HG02852 (cell line): Measurements from ENCODE around the gene SMIM13.
"Not testable (repeated sequence)": the region's sequence is repeated elsewhere in the genome, so short reads cannot be mapped to it uniquely, and the experiment has no call there.

Source experiments
- ATAC-seq: cut with Tn5 transposase; IDR thresholded peaks from one replicate; pipeline ENCODE4 v1.9.1; 2021; ENCODE audit warnings: mild to moderate bottlenecking, moderate library complexity; ENCODE audit not compliant: unreplicated experiment

SMIM13 gene

GRCh38 chr6:11083491-11083890 is 10.1 kb upstream of the SMIM13 start:
- no peak for ATAC-seq

DNA sequence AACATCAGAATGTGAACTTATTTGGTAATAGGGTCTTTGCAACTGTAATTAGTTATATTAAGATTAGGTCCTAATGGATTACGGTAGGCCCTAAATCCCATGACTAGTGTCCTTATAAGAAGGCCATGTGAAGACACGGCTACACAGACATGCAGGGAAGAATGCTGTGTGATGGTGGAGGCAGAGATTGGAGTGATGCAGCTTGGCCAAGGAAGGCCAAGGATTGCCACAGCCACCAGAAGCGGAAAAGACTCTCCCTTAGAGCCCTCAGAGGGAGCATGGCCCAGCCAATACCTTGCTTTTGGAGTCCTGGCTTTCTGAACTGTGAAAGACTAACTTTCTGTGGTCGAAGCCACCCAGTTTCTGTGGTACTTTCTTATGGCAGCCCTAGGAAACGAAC is 9.7 kb upstream of the SMIM13 start:
- ATAC-seq: no peak

GRCh38 chr6:11085758-11086435 is 7.7 kb upstream of the SMIM13 start:
- ATAC-seq: no peak

DNA sequence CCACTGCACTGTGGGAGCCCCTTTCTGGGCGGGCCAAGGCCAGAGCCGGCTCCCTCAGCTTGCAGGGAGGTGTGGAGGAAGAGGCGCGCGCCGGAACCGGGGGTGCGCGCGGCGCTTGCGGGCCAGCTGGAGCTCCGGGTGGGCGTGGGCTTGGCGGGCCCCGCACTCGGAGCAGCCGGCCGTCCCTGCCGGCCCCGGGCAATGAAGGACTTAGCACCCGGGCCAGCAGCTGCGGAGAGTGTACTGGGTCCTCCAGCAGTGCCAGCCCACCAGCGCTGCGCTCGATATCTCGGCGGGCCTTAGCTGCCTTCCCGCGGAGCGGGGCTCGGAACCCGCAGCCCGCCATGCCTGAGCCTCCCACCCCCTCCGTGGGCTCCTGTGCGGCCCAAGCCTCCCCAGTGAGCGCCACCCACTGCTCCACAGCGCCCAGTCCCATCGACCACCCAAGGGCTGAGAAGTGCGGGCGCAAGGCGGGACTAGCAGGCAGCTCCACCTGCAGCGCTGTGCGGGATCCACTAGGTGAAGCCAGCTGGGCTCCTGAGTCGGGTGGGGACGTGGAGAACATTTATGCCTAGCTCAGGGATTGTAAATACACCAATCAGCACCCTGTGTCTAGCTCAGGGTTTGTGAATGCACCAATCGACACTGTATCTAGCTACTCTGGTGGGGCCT is 6.4 kb upstream of the SMIM13 start:
- not testable (repeated sequence) for ATAC-seq

GRCh38 chr6:11089695-11090094 is 3.9 kb upstream of the SMIM13 start:
- ATAC-seq: no peak

DNA sequence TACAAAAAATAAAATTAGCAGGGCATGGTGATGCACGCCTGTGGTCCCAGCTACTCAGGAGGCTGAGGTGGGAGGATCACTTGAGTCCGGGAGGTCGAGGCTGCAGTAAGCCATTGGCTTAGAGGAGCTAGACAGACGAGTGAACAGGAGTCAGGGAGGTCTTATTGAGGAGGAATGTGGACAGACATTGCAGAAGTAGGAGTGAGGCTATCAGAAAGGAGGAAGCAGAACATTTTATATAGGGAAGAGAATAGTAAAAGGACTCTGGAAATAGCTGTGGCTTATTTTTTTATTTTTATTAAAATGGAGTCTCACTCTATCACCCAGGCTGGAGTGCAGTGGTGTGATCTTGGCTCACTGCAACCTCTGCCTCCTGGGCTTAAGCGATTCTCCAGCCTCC is 2.5 kb upstream of the SMIM13 start:
- ATAC-seq: not testable (repeated sequence)

DNA sequence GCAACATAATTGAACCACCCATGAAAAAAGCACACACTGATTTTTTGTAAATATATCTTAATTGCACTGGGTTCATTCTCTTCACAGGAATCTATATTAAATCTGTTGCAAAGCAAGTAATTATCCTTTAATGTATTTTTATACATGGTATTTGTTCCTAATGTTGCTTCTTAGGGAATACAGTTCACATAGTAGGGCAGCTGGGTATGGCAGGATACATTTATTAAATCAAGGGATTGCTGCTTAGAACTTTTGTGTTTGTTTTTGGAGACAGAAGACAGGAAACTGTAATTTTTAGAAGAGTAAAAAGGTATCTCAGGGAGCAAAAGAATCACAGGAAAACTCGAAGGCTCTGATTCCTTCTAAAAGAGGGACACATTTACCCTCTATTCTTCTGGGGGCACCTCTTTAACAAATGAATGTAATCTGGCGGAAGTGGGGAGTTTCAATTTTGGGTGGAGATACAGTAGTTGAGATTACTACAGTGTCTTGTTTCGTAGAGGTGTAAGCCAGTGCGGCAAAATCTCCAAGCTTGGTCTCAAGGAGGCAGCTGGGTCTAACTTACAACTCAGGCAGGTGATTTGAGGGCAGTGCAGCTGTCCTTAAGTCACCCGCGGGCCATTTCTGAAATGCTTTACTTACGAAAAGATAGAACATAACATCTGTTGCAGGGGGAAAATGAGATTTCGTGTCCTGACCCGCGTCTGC is 812 bp upstream of the SMIM13 start:
- peak; percentile 34 for ATAC-seq

DNA sequence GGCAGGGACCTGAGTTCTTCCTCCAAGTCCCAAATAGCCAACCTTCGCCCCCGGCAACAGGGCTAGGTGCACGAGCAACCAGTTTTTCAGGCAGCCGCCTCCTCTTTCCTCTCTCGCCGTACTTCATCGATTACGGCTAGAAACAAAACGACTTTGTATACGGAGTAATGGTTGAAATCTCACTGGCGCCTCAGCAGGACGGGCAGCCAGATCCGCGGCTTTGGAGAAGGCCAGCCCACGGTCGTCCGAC is 333 bp upstream of the SMIM13 start:
- peak; percentile 24 for ATAC-seq

GRCh38 chr6:11094411-11094851 is 797 bp downstream of the SMIM13 start:
- ATAC-seq: peak; percentile 38

DNA sequence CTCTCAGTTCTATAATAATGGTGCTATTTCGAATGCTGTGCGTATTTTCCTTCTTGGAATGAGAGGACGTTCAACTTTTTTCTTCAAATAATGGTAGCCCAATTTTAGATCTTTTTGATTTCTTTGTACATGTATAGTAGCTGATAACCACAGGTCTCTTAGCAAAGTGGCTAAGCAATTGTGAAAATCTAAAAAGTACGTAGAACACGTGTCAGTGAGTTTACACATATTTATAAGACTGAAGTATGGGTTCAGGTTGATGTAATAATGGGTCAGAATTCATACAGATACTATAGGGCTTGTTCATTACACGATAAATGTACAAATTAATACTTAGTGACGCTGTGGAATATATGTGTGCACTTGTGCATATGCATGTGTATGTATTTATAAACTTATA is 1.3 kb downstream of the SMIM13 start:
- ATAC-seq: no peak

DNA sequence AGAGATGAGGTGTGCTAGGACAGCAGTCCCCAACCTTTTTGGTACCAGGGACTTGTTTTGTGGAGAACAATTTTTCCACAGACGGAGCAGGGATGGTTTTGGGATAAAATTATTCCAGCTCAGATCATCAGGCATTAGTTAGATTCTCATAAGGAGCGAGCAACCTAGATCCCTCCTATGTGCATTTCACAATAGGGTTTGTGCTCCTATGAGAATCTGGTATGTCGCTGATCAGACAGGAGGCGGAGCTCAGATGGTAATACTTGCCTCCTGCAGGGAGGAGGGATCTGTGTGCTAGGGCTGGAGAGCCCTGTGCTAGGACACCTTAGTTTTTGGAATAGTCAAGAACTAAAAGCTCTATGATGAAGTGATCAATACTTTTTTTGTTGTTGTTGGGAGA is 2.5 kb downstream of the SMIM13 start:
- ATAC-seq: no peak

DNA sequence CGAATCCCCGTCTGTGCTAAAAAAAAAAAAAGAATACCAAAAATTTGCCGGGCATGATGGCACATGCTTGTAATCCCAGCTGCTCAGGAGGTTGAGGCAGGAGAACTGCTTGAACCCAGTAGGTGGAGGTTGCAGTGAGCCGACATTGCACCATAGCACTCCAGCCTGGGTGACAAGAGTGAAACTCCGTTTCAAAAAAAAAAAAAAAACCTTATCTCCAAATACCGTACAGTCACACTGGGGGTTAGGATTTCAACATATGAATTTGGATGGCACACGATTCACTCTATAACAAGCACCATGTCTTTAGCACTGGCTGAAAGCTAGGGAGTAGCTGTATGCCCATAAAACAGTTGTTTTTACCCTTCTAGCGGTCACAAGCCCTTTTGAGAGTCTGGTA is 3.8 kb downstream of the SMIM13 start:
- no peak for ATAC-seq

DNA sequence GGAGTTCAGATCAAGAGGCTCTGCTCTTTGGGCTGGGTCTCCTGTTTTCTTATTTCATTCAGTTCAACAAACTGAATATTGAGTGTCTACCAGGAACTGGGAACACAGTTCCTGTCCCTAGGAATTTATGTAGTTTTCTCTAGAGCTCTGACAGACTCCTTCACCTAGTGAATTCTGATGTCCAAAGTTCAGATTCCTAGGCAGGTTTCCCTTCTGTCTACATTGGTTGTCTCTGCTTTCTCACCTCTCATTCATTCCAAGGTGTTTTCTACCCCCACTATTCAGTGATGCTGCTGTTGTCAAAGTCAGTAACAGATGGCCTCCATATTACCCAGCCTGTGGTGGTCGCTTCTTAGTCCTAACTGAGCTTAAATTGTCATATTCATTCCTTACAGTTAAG is 4.4 kb downstream of the SMIM13 start:
- ATAC-seq: no peak

DNA sequence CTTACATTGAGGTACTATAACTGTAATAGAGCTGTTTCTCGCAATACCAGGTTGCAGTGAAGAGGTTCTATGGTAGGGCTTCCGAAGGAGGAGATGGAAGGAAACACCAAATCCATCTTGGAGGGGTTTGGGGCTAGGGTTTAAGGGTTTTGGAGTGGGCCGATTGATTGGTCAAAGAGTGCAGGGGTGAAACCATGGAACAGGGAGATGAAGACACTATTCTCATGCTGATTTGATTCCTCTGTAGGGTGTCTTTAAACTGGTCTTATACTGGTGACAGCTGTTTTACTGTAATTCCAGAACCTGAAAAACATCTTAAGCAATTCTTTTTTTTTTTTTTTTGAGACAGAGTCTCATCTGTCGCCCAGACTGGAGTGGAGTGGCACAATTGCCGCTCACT is 7.8 kb downstream of the SMIM13 start:
- no peak for ATAC-seq

GRCh38 chr6:11103065-11103464 is 9.4 kb downstream of the SMIM13 start:
- ATAC-seq: no peak

- ATAC-seq: no peak
These were observed 15.1 kb downstream of the SMIM13 start for GRCh38 chr6:11108726-11109125.

- ATAC-seq: no peak
These were observed 17.5 kb downstream of the SMIM13 start, which contains the start of gene ERVFRD-1 for GRCh38 chr6:11110921-11111768. Gene ERVFRD-1 (minus strand): TSS chr6:11111725. CDS start chr6:11105310, 6,415 bp downstream.

DNA sequence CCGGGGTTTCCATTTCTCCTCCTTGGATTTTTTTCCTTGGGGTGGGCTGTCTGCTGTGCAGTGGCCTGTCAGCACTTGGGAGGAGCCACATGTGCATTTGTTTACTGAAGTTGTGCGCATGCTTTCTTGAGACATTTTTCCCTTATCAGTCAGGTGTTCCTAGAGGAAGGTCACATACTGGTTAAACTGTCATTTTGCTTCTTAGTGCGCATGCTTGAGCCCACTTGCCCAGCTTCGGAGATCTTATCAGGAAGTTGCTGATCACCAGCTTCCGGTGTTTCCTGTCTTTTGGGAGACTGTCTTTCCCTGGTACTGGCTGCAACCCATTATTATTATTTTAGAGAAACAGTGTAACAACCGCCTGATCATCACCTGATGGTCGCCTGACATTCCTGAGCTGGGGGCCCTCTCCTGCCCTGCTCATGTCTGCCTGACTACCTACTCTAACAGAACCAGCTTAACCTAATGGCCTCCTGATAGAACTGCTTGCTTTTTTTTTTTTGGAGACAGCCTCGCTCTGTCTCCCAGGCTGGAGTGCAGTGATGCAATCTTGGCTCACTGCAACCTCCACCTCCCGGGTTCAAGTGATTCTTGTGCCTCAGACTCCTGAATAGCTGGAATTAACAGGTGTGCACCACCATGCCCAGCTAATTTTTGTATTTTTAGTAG is 18.3 kb downstream of the SMIM13 start:
- ATAC-seq: no peak

DNA sequence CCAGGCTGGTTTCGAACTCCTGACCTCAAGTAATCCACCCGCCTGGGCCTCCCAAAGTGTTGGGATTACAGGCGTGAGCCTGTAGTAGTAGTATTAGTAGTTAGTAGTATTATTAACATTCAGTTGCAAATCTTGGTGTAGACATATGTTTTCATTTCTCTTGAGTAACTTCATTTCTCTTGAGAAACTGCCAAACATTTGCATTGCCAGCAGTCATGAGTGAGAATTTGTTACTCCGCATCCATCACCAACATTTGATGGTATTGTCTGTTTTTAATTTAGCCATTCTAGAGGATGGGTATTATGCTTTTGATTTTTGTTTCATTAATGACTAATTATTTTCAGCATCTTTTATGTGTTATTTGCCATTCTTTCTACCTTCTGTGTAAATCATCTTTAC is 19.4 kb downstream of the SMIM13 start:
- no peak for ATAC-seq

- ATAC-seq: not testable (repeated sequence)
These were observed 22.3 kb downstream of the SMIM13 start for GRCh38 chr6:11115808-11116536.
